ENCODE results near the gene KTN1. TPM values are rescaled to one million over a fixed set of nuclear protein-coding genes. Genes with fewer than 3 reads are reported as not detected.

The KTN1 gene
- total RNA-seq, 1 donor, result 167 TPM

DNA sequence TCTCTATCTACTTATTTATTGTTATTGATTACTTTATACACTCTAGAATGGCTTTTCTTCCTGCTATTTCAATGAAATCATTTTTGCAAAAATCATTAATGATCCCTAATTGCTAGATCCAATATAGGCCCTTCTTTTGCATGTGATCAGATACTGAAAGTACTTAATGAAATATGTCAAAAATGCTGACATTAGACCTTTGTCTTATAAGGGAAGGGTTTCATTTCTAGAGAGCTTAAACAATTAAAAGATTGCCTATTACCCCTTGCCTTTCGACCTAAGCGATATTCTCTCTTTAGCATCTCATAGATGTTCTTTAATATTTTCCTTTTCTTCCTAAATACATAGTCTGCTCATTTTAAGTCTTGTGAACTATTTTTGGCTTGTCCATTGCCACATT, 101.1 kb downstream of the KTN1 start:
- no peak overlapping the region for H3K4me3 ChIP-seq (ENCODE audit: low read depth, low read length)
- TF ChIP-seq, protein P1, sequence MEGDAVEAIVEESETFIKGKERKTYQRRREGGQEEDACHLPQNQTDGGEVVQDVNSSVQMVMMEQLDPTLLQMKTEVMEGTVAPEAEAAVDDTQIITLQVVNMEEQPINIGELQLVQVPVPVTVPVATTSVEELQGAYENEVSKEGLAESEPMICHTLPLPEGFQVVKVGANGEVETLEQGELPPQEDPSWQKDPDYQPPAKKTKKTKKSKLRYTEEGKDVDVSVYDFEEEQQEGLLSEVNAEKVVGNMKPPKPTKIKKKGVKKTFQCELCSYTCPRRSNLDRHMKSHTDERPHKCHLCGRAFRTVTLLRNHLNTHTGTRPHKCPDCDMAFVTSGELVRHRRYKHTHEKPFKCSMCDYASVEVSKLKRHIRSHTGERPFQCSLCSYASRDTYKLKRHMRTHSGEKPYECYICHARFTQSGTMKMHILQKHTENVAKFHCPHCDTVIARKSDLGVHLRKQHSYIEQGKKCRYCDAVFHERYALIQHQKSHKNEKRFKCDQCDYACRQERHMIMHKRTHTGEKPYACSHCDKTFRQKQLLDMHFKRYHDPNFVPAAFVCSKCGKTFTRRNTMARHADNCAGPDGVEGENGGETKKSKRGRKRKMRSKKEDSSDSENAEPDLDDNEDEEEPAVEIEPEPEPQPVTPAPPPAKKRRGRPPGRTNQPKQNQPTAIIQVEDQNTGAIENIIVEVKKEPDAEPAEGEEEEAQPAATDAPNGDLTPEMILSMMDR (IDR thresholded peaks at IDR 0.05; ENCODE audit: insufficient read depth, low read depth, low read length), result no peak
- no peak for DNase-seq (ENCODE audit: low read depth)

- no peak overlapping the region for H3K4me3 ChIP-seq (ENCODE audit: low read depth, low read length)
- peak; percentile 19 for DNase-seq (ENCODE audit: low read depth)
- TF ChIP-seq, protein P1 (IDR thresholded peaks at IDR 0.05; ENCODE audit: insufficient read depth, low read depth, low read length), result no peak
Observed at GRCh38 chr14:55684956-55685584, 105.1 kb downstream of the KTN1 start.

DNA sequence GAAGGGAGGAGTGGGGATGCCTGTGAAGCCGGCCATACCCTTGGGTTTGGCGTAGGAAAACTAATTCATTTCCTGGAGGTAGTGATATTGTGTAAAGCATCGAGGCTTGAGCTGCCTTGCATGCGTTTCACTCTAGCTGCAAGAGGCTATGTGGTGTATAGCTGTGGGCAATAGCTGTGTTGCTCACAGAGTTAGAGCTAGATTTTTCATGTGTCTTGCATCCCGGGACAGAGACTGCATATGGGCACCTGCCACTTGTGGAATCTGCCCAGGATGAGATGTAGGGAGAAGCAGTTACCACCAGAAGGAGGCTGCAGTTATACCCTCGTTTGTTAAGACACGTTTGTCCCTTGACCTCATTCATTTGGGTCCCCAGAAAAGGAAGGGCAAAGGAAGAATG, 106.7 kb downstream of the KTN1 start:
- TF ChIP-seq, protein P1 (IDR thresholded peaks at IDR 0.05; ENCODE audit: insufficient read depth, low read depth, low read length), result no peak
- H3K4me3 ChIP-seq (ENCODE audit: low read depth, low read length), result no peak overlapping the region
- DNase-seq (ENCODE audit: low read depth), result no peak

DNA sequence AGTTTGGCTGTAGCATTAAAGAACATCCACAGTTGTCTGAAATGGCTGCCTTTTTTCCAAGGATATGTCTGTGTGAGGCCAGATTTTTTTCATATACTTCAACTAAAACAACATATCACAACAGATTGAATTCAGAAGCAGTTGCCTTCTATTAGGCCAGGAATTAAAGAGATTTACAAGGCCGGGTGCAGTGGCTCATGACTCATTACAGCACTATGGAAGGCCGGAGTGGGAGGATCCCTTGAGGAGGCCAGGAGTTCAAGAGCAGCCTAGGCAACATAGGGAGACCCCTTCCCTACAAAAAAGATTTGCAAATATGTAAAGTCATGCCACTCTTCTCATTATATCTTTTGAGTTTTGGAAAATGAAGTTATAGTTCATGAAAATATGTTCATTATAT, 108.6 kb downstream of the KTN1 start:
- TF ChIP-seq, protein P1 (IDR thresholded peaks at IDR 0.05; ENCODE audit: insufficient read depth, low read depth, low read length), result no peak
- no peak overlapping the region for H3K4me3 ChIP-seq (ENCODE audit: low read depth, low read length)
- peak; percentile 13 for DNase-seq (ENCODE audit: low read depth)

GRCh38 chr14:55689981-55690871, 110.2 kb downstream of the KTN1 start:
- DNase-seq (ENCODE audit: low read depth), result peak; percentile 17
- TF ChIP-seq, protein P1 (IDR thresholded peaks at IDR 0.05; ENCODE audit: insufficient read depth, low read depth, low read length), result no peak
- no peak overlapping the region for H3K4me3 ChIP-seq (ENCODE audit: low read depth, low read length)

DNA sequence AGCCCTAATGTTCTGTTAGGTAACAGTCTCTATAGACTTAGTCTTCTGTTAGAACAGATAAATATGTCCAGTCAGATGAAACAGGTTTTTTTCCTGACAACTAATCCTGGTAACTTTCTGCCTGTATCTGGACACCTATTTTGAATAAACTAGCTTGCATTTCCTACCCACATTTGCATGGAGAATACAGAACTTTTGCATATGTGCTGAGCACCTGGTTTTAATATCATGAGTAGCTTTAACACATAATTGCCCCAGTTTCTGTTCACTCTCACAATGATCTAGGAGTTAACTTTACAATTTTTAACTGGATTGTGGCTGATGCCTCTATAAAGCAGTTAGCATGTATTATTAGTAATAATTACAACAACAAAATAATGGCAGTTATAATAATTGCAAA, 111.7 kb downstream of the KTN1 start:
- no peak overlapping the region for H3K4me3 ChIP-seq (ENCODE audit: low read depth, low read length)
- TF ChIP-seq, protein P1 (IDR thresholded peaks at IDR 0.05; ENCODE audit: insufficient read depth, low read depth, low read length), result no peak
- no peak for DNase-seq (ENCODE audit: low read depth)

All from fibroblast of villous mesenchyme (primary cell).